ENCODE data around the gene TPSB2. TPM values are rescaled to one million over a fixed set of nuclear protein-coding genes. Genes with fewer than 3 reads are reported as not detected.
"Not testable (repeated sequence)": the region's sequence is repeated elsewhere in the genome, so short reads cannot be mapped to it uniquely, and the experiment has no call there.

Gene TPSB2
- total and polyA plus RNA-seq, 9 donors = 0.71 to 2.8 (median 1.5) TPM

- no peak for DNase-seq
- 77% methylated on average over 9 of the region's 9 CpGs for WGBS (ENCODE audit: insufficient coverage)
- Histone ChIP-seq H3K27me3 (ENCODE audit: control insufficient read depth, insufficient read depth, low read length) (peaks cover 25% of the 10 kb centered on the region), H3K27ac (ENCODE audit: low read length) (no peak overlapping the region), H3K4me3 (ENCODE audit: low read length) (no peak overlapping the region), H3K4me1 (ENCODE audit: control insufficient read depth, insufficient read depth, low read length) (peaks cover 26% of the 10 kb centered on the region), H3K9me3 (replicated peaks; ENCODE audit: control insufficient read depth, low read depth, low read length) (no peaks in the 10 kb centered on the region), H3K36me3 (ENCODE audit: control insufficient read depth, insufficient read depth, low read length) (no peaks in the 10 kb centered on the region)
Observed at GRCh38 chr16:1272453-1273198, 42.6 kb upstream of the TPSB2 start.

- WGBS (ENCODE audit: insufficient coverage) = 24% methylated on average over 15 of the region's 19 CpGs
- peaks cover 26% of the 10 kb centered on the region for H3K4me1 ChIP-seq (ENCODE audit: control insufficient read depth, insufficient read depth, low read length)
- DNase-seq = peak; percentile 64
Observed at GRCh38 chr16:1271724-1272413, 41.9 kb upstream of the TPSB2 start.

GRCh38 chr16:1271380-1271723 is 41.4 kb upstream of the TPSB2 start:
- no peaks in the 10 kb centered on the region for H3K9me3 ChIP-seq (replicated peaks; ENCODE audit: control insufficient read depth, low read depth, low read length)
- no peaks in the 10 kb centered on the region for H3K36me3 ChIP-seq (ENCODE audit: control insufficient read depth, insufficient read depth, low read length)
- H3K4me3 ChIP-seq (ENCODE audit: low read length) = no peak overlapping the region
- no peak overlapping the region for H3K27ac ChIP-seq (ENCODE audit: low read length)
- DNase-seq = no peak
- peaks cover 22% of the 10 kb centered on the region for H3K27me3 ChIP-seq (ENCODE audit: control insufficient read depth, insufficient read depth, low read length)
- peaks cover 24% of the 10 kb centered on the region for H3K4me1 ChIP-seq (ENCODE audit: control insufficient read depth, insufficient read depth, low read length)
- WGBS (ENCODE audit: insufficient coverage) = 72% methylated on average over 12 of the region's 12 CpGs

More at GRCh38 chr16:1271724-1272413, 41.9 kb upstream of the TPSB2 start:
- not testable (repeated sequence) for H3K4me3 ChIP-seq (ENCODE audit: low read length); H3K36me3 ChIP-seq (ENCODE audit: control insufficient read depth, insufficient read depth, low read length); H3K9me3 ChIP-seq (replicated peaks; ENCODE audit: control insufficient read depth, low read depth, low read length); H3K27ac ChIP-seq (ENCODE audit: low read length)
- peaks cover 18% of the 10 kb centered on the region for H3K27me3 ChIP-seq (ENCODE audit: control insufficient read depth, insufficient read depth, low read length)

GRCh38 chr16:1269418-1269817 is 39.4 kb upstream of the TPSB2 start:
- Histone ChIP-seq H3K27me3 (ENCODE audit: control insufficient read depth, insufficient read depth, low read length) (peaks cover 26% of the 10 kb centered on the region), H3K4me1 (ENCODE audit: control insufficient read depth, insufficient read depth, low read length) (peaks cover 16% of the 10 kb centered on the region)
- H3K4me3 ChIP-seq (ENCODE audit: low read length); DNase-seq; H3K36me3 ChIP-seq (ENCODE audit: control insufficient read depth, insufficient read depth, low read length); H3K27ac ChIP-seq (ENCODE audit: low read length); H3K9me3 ChIP-seq (replicated peaks; ENCODE audit: control insufficient read depth, low read depth, low read length): not testable (repeated sequence)
- WGBS (ENCODE audit: insufficient coverage) = 93% methylated on average over 6 of the region's 7 CpGs

- Histone ChIP-seq H3K27ac (ENCODE audit: low read length) (no peak overlapping the region), H3K4me3 (ENCODE audit: low read length) (no peak overlapping the region), H3K9me3 (replicated peaks; ENCODE audit: control insufficient read depth, low read depth, low read length) (no peaks in the 10 kb centered on the region), H3K27me3 (ENCODE audit: control insufficient read depth, insufficient read depth, low read length) (peaks cover 42% of the 10 kb centered on the region), H3K36me3 (ENCODE audit: control insufficient read depth, insufficient read depth, low read length) (no peaks in the 10 kb centered on the region), H3K4me1 (ENCODE audit: control insufficient read depth, insufficient read depth, low read length) (peaks cover under 1% of the 10 kb centered on the region)
- DNase-seq = no peak
- 79% methylated on average over 19 of the region's 19 CpGs for WGBS (ENCODE audit: insufficient coverage)
Observed at GRCh38 chr16:1265826-1266225, 35.8 kb upstream of the TPSB2 start.

- Histone ChIP-seq H3K4me3 (ENCODE audit: low read length) (no peak overlapping the region), H3K4me1 (ENCODE audit: control insufficient read depth, insufficient read depth, low read length) (no peaks in the 10 kb centered on the region), H3K27me3 (ENCODE audit: control insufficient read depth, insufficient read depth, low read length) (peaks cover 48% of the 10 kb centered on the region), H3K9me3 (replicated peaks; ENCODE audit: control insufficient read depth, low read depth, low read length) (no peaks in the 10 kb centered on the region), H3K27ac (ENCODE audit: low read length) (no peak overlapping the region), H3K36me3 (ENCODE audit: control insufficient read depth, insufficient read depth, low read length) (no peaks in the 10 kb centered on the region)
- DNase-seq = no peak
- WGBS (ENCODE audit: insufficient coverage) = 73% methylated on average over 5 of the region's 13 CpGs
Observed at GRCh38 chr16:1265090-1265630, 35.2 kb upstream of the TPSB2 start.

GRCh38 chr16:1264345-1265089 is 34.5 kb upstream of the TPSB2 start:
- DNase-seq = no peak
- H3K36me3 ChIP-seq (ENCODE audit: control insufficient read depth, insufficient read depth, low read length) = no peaks in the 10 kb centered on the region
- 92% methylated on average over 16 of the region's 16 CpGs for WGBS (ENCODE audit: insufficient coverage)
- no peaks in the 10 kb centered on the region for H3K4me1 ChIP-seq (ENCODE audit: control insufficient read depth, insufficient read depth, low read length)
- peaks cover 53% of the 10 kb centered on the region for H3K27me3 ChIP-seq (ENCODE audit: control insufficient read depth, insufficient read depth, low read length)
- H3K4me3 ChIP-seq (ENCODE audit: low read length) = no peak overlapping the region
- no peak overlapping the region for H3K27ac ChIP-seq (ENCODE audit: low read length)
- no peaks in the 10 kb centered on the region for H3K9me3 ChIP-seq (replicated peaks; ENCODE audit: control insufficient read depth, low read depth, low read length)

GRCh38 chr16:1263591-1264344 is 33.8 kb upstream of the TPSB2 start:
- Histone ChIP-seq H3K9me3 (replicated peaks; ENCODE audit: control insufficient read depth, low read depth, low read length) (no peaks in the 10 kb centered on the region), H3K27me3 (ENCODE audit: control insufficient read depth, insufficient read depth, low read length) (peaks cover 57% of the 10 kb centered on the region), H3K4me3 (ENCODE audit: low read length) (no peak overlapping the region), H3K4me1 (ENCODE audit: control insufficient read depth, insufficient read depth, low read length) (peaks cover 4% of the 10 kb centered on the region), H3K36me3 (ENCODE audit: control insufficient read depth, insufficient read depth, low read length) (no peaks in the 10 kb centered on the region), H3K27ac (ENCODE audit: low read length) (no peak overlapping the region)
- WGBS (ENCODE audit: insufficient coverage) = 74% methylated on average over 15 of the region's 15 CpGs
- no peak for DNase-seq

- Histone ChIP-seq H3K4me1 (ENCODE audit: control insufficient read depth, insufficient read depth, low read length) (peaks cover 5% of the 10 kb centered on the region), H3K27ac (ENCODE audit: low read length) (no peak overlapping the region), H3K27me3 (ENCODE audit: control insufficient read depth, insufficient read depth, low read length) (peaks cover 59% of the 10 kb centered on the region), H3K9me3 (replicated peaks; ENCODE audit: control insufficient read depth, low read depth, low read length) (no peaks in the 10 kb centered on the region), H3K4me3 (ENCODE audit: low read length) (no peak overlapping the region), H3K36me3 (ENCODE audit: control insufficient read depth, insufficient read depth, low read length) (no peaks in the 10 kb centered on the region)
- DNase-seq = no peak
- 78% methylated on average over 9 of the region's 9 CpGs for WGBS (ENCODE audit: insufficient coverage)
Observed at GRCh38 chr16:1262846-1263221, 32.9 kb upstream of the TPSB2 start.

Measured in muscle of leg (tissue), 11 donors.